Activated B cell treated with CpG ODN at 0.5 μM for 24 hours (primary cell): ENCODE results near the gene LARP6. TPM values are rescaled to one million over a fixed set of nuclear protein-coding genes. Genes with fewer than 3 reads are reported as not detected.

ENCODE experiments used
- ATAC-seq: fragments of 200-7000 bp; cut with Tn5 transposase; one replicate; pipeline ENCODE4 v1.10.0; 2021; ENCODE audit warnings: low read depth, mild to moderate bottlenecking, moderate library complexity
- CTCF ChIA-PET: fragments of 350-600 bp; sonication (Branson Sonifier 250); formaldehyde crosslinking; loops from one replicate; lab custom pipeline; 2021; ENCODE audit warnings: antibody characterized with exemption; lab: Charles Lee
- POLR2A ChIA-PET: fragments of 350-600 bp; sonication (Branson Sonifier 250); formaldehyde crosslinking; loops from one replicate; lab custom pipeline; 2021; ENCODE audit warnings: antibody characterized with exemption; lab: Charles Lee
- DNase-seq: peaks from one replicate; pipeline ENCODE4 v3.0.0; 2022
- H3K27ac Mint-ChIP-seq: one replicate; pipeline ENCODE4 v1.8.0; 2020; ENCODE audit warnings: mixed read lengths
- H3K27me3 Mint-ChIP-seq: one replicate; pipeline ENCODE4 v1.8.0; 2021; ENCODE audit warnings: mixed read lengths
- H3K36me3 Mint-ChIP-seq: one replicate; pipeline ENCODE4 v1.8.0; 2021; ENCODE audit warnings: low read depth, mixed read lengths
- H3K4me1 Mint-ChIP-seq: one replicate; pipeline ENCODE4 v1.8.0; 2021; ENCODE audit warnings: mixed read lengths
- H3K4me3 Mint-ChIP-seq: one replicate; pipeline ENCODE4 v1.8.0; 2020; ENCODE audit warnings: mild to moderate bottlenecking, mixed read lengths
- H3K9me3 Mint-ChIP-seq: one replicate; pipeline ENCODE4 v1.8.0; 2020; ENCODE audit warnings: mixed read lengths
- intact Hi-C: fragments of 100-400 bp; cut with micrococcal nuclease; formaldehyde crosslinking; loops from one replicate; pipeline ENCODE4 v1.15.1; 2024
- total RNA-seq: library from RNA; stranded (reverse); gene quantifications from 2 replicates; pipeline ENCODE4 v1.2.3, GENCODE V29; 2022
- TF ChIP-seq, protein P1 (sequence below): fragments of 200-600 bp; IDR thresholded peaks from one replicate; pipeline ENCODE4 v1.8.0; 2022; ENCODE audit warnings: antibody characterized with exemption, mild to moderate bottlenecking

LARP6 gene
- total RNA-seq, 1 donor from 2014 or later, result not detected

DNA sequence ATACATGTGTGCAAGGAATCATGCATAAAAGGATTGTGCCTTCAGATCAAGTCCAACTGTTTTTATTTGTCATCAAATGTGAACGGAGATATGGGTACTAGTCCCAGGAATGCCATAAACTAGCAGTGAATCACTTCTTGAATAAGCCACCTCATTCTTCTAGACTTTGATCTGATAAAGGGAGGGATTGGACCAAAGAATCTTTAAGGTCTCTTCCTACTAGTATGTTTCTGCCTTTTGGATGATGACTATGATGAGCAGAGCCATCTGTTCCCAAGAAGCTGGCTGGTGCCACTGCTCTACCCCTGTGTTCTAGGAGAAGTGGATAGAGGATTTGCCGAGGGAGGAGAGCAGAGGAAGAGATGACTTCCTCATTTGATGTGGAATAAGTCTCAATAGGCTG, 61.8 kb downstream of the LARP6 start:
- no peaks in the 10 kb centered on the region for H3K9me3 Mint-ChIP-seq
- no peaks in the 10 kb centered on the region for H3K4me1 Mint-ChIP-seq
- POLR2A ChIA-PET, result no interaction called here
- ATAC-seq, result no peak
- H3K27me3 Mint-ChIP-seq, result peaks cover 9% of the 10 kb centered on the region
- intact Hi-C loops, result no loop called here
- CTCF ChIA-PET, result no interaction called here
- no peak overlapping the region for H3K27ac Mint-ChIP-seq
- TF ChIP-seq, protein P1, sequence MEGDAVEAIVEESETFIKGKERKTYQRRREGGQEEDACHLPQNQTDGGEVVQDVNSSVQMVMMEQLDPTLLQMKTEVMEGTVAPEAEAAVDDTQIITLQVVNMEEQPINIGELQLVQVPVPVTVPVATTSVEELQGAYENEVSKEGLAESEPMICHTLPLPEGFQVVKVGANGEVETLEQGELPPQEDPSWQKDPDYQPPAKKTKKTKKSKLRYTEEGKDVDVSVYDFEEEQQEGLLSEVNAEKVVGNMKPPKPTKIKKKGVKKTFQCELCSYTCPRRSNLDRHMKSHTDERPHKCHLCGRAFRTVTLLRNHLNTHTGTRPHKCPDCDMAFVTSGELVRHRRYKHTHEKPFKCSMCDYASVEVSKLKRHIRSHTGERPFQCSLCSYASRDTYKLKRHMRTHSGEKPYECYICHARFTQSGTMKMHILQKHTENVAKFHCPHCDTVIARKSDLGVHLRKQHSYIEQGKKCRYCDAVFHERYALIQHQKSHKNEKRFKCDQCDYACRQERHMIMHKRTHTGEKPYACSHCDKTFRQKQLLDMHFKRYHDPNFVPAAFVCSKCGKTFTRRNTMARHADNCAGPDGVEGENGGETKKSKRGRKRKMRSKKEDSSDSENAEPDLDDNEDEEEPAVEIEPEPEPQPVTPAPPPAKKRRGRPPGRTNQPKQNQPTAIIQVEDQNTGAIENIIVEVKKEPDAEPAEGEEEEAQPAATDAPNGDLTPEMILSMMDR, result no peak
- H3K4me3 Mint-ChIP-seq, result no peak overlapping the region
- DNase-seq, result no peak
- H3K36me3 Mint-ChIP-seq, result no peaks in the 10 kb centered on the region

DNA sequence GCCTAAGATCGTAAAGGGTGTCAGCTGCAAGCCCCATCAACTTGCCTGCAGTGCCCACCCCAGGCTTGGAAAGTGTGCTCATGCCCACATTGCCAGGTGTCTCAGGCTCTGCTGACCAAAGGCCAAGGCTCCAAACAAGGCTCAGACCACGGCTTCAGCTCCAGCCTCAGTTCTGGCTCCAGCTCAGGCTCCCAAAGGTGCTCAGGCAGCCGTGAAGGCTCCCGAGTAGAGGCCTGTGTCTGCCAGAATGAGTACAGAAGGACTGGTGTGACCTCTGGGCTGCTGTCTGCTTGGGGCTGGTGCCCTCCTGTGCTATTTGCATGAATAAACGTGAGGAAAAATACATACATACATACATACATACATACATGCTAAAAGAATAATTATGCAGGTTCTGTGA, 62.7 kb downstream of the LARP6 start:
- ChIA-PET POLR2A (no interaction called here), CTCF (no interaction called here)
- no peaks in the 10 kb centered on the region for H3K36me3 Mint-ChIP-seq

DNA sequence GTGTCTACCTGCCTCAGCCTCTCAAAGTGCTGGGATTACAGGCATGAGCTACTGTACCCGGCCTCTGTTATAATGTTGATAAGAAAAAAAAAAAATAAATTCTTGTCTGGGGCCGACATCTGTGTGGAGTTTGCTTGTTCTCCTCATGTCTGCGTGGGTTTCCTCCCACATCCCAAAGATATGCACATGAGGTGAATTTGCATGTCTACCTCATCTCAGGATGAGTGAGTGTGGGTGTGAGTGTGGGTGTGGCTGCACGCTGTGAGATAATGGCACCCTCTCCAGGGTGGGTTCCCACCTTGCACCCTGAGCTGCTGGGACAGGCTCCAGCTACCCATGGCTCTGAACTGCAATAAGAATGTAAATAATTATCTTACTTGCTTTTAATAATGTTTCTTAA, 64.7 kb downstream of the LARP6 start:
- TF ChIP-seq, protein P1, result no peak
- CTCF ChIA-PET, result interaction anchor here (1.1 kb wide), 1 partner anchor 22 kb away, joined by 3 read pairs; no protein-coding TSS in a partner anchor
- DNase-seq (no peak), ATAC-seq (no peak)
- POLR2A ChIA-PET, result no interaction called here
- Mint-ChIP-seq H3K27ac (no peak overlapping the region), H3K36me3 (no peaks in the 10 kb centered on the region), H3K9me3 (no peaks in the 10 kb centered on the region), H3K4me1 (no peaks in the 10 kb centered on the region), H3K4me3 (no peak overlapping the region), H3K27me3 (peaks cover 10% of the 10 kb centered on the region)
- intact Hi-C loops, result no loop called here

More for the DNA sequence above, 62.7 kb downstream of the LARP6 start:
- Mint-ChIP-seq H3K4me3 (no peak overlapping the region), H3K27ac (no peak overlapping the region), H3K9me3 (no peaks in the 10 kb centered on the region), H3K27me3 (peaks cover 9% of the 10 kb centered on the region), H3K4me1 (no peaks in the 10 kb centered on the region)
- intact Hi-C loops, result no loop called here
- DNase-seq (no peak), ATAC-seq (no peak)
- TF ChIP-seq, protein P1, result no peak

DNA sequence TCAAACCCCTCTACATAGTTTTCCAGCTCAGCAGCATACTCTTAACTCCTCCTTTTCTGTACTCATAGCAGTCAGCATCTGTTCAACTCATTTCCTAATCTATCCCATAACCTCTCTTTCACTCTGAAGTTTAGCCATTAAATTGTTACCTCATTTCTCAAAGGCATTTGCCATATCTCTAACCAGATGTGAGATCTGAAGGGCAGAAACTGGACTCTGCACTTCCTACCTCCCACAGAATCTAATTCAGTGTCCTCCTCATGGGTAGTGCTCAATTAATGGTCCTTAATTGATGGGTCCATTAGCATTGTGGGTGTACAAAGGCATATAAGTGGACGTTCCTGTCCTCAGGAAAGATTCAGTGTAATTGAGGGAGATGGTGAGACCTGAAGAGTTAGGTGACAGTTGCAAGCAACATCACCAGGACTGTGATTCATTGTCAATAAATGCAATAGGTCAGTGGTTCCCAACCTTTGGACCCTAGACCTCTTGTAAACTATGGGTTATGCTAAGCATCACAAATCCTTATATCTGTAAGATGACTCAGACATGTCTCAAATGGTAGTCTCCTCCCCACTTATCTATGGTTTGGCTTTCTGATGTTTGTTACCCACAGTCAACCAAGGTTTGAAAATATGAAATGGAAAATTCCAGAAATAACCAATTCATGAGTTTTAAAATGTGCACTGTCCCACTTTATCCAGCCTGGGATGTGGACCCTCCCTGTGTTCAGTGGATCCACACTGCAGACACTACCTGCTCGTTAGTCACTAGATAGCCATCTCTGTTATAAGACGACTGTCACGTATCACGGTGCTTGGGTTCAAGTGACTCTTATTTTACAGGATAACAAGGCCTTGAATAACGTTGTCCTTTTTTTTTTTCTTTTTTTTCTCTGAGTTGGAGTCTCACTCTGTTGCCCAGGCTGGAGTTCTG, 65.6 kb downstream of the LARP6 start:
- Mint-ChIP-seq H3K4me1 (no peaks in the 10 kb centered on the region), H3K9me3 (no peaks in the 10 kb centered on the region), H3K27me3 (peaks cover 10% of the 10 kb centered on the region), H3K36me3 (no peaks in the 10 kb centered on the region), H3K27ac (no peak overlapping the region), H3K4me3 (no peak overlapping the region)
- no peak for ATAC-seq
- TF ChIP-seq, protein P1, result no peak
- ChIA-PET CTCF (interaction anchor here (1.1 kb wide), 1 partner anchor 23 kb away, joined by 3 read pairs; no protein-coding TSS in a partner anchor), POLR2A (no interaction called here)
- intact Hi-C loops, result no loop called here
- DNase-seq, result no peak

DNA sequence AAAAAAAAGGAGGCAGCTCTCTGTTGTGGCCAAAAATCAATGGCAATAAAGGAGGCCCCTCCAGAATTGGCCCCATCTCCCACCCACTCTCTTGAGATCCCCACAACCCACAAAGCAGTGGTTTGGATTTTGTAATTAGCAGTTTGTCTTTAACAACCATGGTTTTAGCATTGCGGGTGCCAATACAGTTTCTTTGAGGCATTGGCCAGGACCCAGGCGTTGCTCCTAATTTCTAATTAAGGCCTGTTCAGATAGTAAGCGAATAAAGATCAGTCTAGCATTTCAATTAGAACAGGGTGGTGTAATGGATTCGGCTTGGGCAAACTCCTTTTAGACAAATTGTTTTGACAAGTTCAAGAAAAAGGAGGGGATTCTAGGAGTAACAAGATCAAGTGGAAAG, 67.0 kb downstream of the LARP6 start:
- Mint-ChIP-seq H3K36me3 (no peaks in the 10 kb centered on the region), H3K4me1 (no peaks in the 10 kb centered on the region), H3K27ac (no peak overlapping the region), H3K4me3 (no peak overlapping the region), H3K9me3 (no peaks in the 10 kb centered on the region), H3K27me3 (peaks cover 12% of the 10 kb centered on the region)
- intact Hi-C loops, result no loop called here
- TF ChIP-seq, protein P1, result no peak
- ATAC-seq (no peak), DNase-seq (no peak)
- ChIA-PET POLR2A (no interaction called here), CTCF (no interaction called here)
